Measurements from ENCODE around the gene COL18A1.

- no peak for TF ChIP-seq POLR2A (IDR thresholded peaks at IDR 0.05)
- no peak for TF ChIP-seq CTCF (IDR thresholded peaks at IDR 0.05)
- TF ChIP-seq POLR2AphosphoS5 (IDR thresholded peaks at IDR 0.05): no peak
These were observed 143.9 kb downstream of the COL18A1 start for GRCh38 chr21:45548711-45549491.
